Measurements from ENCODE around the gene HTR1B. TPM values are rescaled to one million over a fixed set of nuclear protein-coding genes. Genes with fewer than 3 reads are reported as not detected.

Gene HTR1B
- total and polyA plus RNA-seq, 2 of the 4 experiments (the other 2 are of a cell fraction) = 0.27 to 0.36 TPM

DNA sequence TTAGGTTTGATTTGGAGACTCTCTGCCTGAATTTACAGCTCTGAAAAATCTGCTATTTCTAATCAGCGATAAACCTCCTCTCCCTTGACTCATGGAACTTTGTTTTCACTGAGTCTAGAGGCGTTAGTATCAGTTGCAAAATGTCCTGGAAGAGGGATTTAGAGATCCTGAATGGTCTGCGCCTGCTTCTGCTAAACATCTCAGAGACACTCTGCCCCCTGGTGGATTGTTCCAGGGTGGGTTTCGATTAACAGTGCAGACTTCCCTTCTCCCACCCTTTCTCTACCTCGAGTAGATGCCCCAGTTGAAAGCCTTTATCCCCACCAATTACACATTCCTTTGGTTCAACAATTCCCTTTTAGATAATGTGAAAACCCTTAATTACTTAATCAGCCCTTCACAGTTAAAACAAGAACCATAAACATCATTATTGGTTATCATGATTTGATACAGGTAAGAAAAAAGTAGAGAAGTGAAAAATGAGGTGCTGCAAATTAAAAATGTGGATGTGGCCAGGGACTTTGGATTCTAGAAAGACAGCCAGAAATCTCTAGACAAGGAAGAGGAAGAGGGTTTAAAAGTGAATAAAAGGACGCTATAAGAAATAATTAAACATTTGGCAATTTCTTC, 5.5 kb downstream of the HTR1B start (continued):
- TF ChIP-seq MAFK (IDR thresholded peaks at IDR 0.05; ENCODE audit: low read depth, low read length) (0 out of 2 replicates have a peak, but pooled peaks have one; percentile 2), MXI1 (IDR thresholded peaks at IDR 0.05; ENCODE audit: borderline replicate concordance, low read depth, low read length) (no peak)

DNA sequence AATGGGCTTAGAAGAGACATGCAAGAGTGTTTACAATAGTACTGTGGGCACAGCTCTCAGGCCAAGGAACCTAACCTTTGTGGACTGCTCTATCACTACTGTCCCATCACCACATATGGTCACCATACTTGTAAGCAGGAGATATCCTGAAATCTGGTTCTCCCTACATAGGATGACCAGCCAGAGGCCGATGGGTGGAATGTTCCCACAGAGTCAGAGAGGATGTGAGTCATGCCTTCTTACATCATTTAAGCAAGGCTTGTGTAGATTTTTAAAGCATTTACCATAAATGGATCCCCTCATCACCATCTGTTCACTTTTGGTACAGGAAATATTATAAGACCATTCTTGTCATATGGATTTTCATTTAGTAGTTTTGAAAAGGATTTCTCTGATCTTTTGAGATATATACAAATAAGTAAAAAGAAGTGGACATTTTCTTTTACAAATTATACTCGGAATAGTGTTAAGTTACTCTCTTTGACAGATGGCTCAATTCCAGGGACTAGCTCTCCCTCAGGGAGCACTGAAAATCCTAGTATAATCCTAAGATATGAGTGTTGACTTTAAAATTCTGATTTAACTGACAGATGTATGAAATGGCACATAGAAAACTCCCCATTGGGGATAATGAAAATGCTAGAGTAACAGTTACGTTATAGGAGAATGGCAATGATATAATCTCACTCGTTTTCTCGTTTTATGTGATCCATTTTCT, 6.6 kb downstream of the HTR1B start:
- H2BK15ac ChIP-seq (ENCODE audit: low read depth, low read length) = peak overlapping the region; percentile 68
- intact Hi-C loops (cut with micrococcal nuclease) (loop anchor here (1.0 to 10.0 kb wide), 7 partner anchors 163 to 1563 kb away; no protein-coding TSS in a partner anchor), in situ Hi-C loops (cut with MboI; ENCODE audit: low sequenced_read_pairs) (loop anchor here (25.0 kb wide), 1 partner anchor 1156 kb away; no protein-coding TSS in a partner anchor), dilution Hi-C loops (cut with HindIII; ENCODE audit: low sequenced_read_pairs, unreplicated experiment) (no loop called here)
- no peaks in the 10 kb centered on the region for H3K36me3 ChIP-seq (ENCODE audit: control insufficient read depth, insufficient read depth, low read length)
- no peak overlapping the region for H2AK9ac ChIP-seq (replicated peaks; ENCODE audit: low read depth, low read length, poor library complexity)
- no peaks in the 10 kb centered on the region; a peak in 1 of 4 replicates for H3K79me1 ChIP-seq (ENCODE audit: low read depth in 1 of 2, low read length in 2 of 2)
- no peak overlapping the region for H3K4me3 ChIP-seq (ENCODE audit: insufficient read depth, low read depth, low read length)
- no peak overlapping the region for H3K4me2 ChIP-seq (ENCODE audit: low read depth, low read length)
- H2AK5ac ChIP-seq (ENCODE audit: low read depth, low read length) = peak overlapping the region; percentile 96
- H2BK20ac ChIP-seq (ENCODE audit: low read depth, low read length) = peak overlapping the region; percentile 97
- no CpG with 5 or more reads among the region's 5 CpGs for WGBS, 2 experiments (ENCODE audit: extremely low coverage in 2 of 2, insufficient read length in 1 of 2)
- H3K27ac ChIP-seq (ENCODE audit: insufficient read depth, low read length) = peak overlapping the region; percentile 97
- no TSS peak for BruUV-seq (replicated peaks)
- peak overlapping the region; percentile 89 to 97 for H4K8ac ChIP-seq (ENCODE audit: low read depth in 2 of 2, low read length in 2 of 2)
- H4K20me1 ChIP-seq (ENCODE audit: insufficient read depth, low read length) = no peaks in the 10 kb centered on the region
- peak overlapping the region; percentile 71 for H3K23ac ChIP-seq (ENCODE audit: low read depth, low read length)
- peak overlapping the region; percentile 59 for H2AFZ ChIP-seq (replicated peaks; ENCODE audit: low read length, poor library complexity)
- peak; percentile 80 for ATAC-seq (ENCODE audit: low read depth)
- POLR2A ChIA-PET (ENCODE audit: unreplicated experiment) = no interaction called here
- peaks cover 7% of the 10 kb centered on the region for H3K4me1 ChIP-seq (ENCODE audit: control insufficient read depth, insufficient read depth, low read length)
- peak overlapping the region; percentile 95 for H2BK120ac ChIP-seq (ENCODE audit: low read depth, low read length)
- peak overlapping the region; percentile 84 for H3K18ac ChIP-seq (ENCODE audit: low read depth, low read length)
- H2BK5ac ChIP-seq (ENCODE audit: low read depth, low read length, poor library complexity, severe bottlenecking) = peak overlapping the region; percentile 95
- peak; percentile 100 for DNase-seq
- no peaks in the 10 kb centered on the region for H3K9me1 ChIP-seq (ENCODE audit: insufficient read depth, low read length)
- peak overlapping the region; percentile 66 for H4K5ac ChIP-seq (ENCODE audit: low read depth, low read length)
- H3K9me3 ChIP-seq (ENCODE audit: control insufficient read depth, insufficient read depth, low read length) = no peaks in the 10 kb centered on the region
- peak overlapping the region; percentile 90 for H3K56ac ChIP-seq (ENCODE audit: extremely low read depth, insufficient read depth, low read length)
- peak overlapping the region; percentile 32; the same call in 1 of the 2 replicates for H3K9ac ChIP-seq (ENCODE audit: low read depth, low read length)
- peak overlapping the region; percentile 91 for H3K14ac ChIP-seq (replicated peaks; ENCODE audit: low read depth, low read length)
- H3K4ac ChIP-seq (ENCODE audit: low read depth, low read length) = peak overlapping the region; percentile 96
- no peaks in the 10 kb centered on the region for H3K27me3 ChIP-seq (ENCODE audit: control insufficient read depth, insufficient read depth, low read length)
- peak overlapping the region; percentile 93 for H4K91ac ChIP-seq (ENCODE audit: insufficient read depth, low read depth, low read length)
- CTCF ChIA-PET = interaction anchor here (0.6 to 0.8 kb wide), 3 partner anchors 759 to 1522 kb away, joined by 3 to 5 read pairs (median 3); no protein-coding TSS in a partner anchor
- TF ChIP-seq, protein P1, sequence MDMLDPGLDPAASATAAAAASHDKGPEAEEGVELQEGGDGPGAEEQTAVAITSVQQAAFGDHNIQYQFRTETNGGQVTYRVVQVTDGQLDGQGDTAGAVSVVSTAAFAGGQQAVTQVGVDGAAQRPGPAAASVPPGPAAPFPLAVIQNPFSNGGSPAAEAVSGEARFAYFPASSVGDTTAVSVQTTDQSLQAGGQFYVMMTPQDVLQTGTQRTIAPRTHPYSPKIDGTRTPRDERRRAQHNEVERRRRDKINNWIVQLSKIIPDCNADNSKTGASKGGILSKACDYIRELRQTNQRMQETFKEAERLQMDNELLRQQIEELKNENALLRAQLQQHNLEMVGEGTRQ (IDR thresholded peaks at IDR 0.05; ENCODE audit: low read depth, low read length) = no peak
- TF ChIP-seq POLR2A (IDR thresholded peaks at IDR 0.05; ENCODE audit: low read depth, low read length) (no peak; the same call in 1 of the 2 replicates), MAZ (IDR thresholded peaks at IDR 0.05; ENCODE audit: borderline replicate concordance, low read depth, low read length) (no peak), BHLHE40 (IDR thresholded peaks at IDR 0.05; ENCODE audit: low read depth, low read length) (0 out of 2 replicates have a peak, but pooled peaks have one; percentile 14), RCOR1 (IDR thresholded peaks at IDR 0.05; ENCODE audit: insufficient replicate concordance, low read length) (peak; percentile 30), NFE2L2 (IDR thresholded peaks at IDR 0.05; ENCODE audit: low read depth, low read length) (no peak), MAFK (IDR thresholded peaks at IDR 0.05; ENCODE audit: low read depth, low read length) (no peak), CHD1 (IDR thresholded peaks at IDR 0.05; ENCODE audit: low read depth, low read length) (no peak), SMC3 (IDR thresholded peaks at IDR 0.05; ENCODE audit: low read depth, low read length) (no peak), RFX5 (IDR thresholded peaks at IDR 0.05; ENCODE audit: low read depth, low read length) (no peak), FOS (IDR thresholded peaks at IDR 0.05; ENCODE audit: low read depth, low read length) (peak; percentile 97)
- TF ChIP-seq, protein P2, sequence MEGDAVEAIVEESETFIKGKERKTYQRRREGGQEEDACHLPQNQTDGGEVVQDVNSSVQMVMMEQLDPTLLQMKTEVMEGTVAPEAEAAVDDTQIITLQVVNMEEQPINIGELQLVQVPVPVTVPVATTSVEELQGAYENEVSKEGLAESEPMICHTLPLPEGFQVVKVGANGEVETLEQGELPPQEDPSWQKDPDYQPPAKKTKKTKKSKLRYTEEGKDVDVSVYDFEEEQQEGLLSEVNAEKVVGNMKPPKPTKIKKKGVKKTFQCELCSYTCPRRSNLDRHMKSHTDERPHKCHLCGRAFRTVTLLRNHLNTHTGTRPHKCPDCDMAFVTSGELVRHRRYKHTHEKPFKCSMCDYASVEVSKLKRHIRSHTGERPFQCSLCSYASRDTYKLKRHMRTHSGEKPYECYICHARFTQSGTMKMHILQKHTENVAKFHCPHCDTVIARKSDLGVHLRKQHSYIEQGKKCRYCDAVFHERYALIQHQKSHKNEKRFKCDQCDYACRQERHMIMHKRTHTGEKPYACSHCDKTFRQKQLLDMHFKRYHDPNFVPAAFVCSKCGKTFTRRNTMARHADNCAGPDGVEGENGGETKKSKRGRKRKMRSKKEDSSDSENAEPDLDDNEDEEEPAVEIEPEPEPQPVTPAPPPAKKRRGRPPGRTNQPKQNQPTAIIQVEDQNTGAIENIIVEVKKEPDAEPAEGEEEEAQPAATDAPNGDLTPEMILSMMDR (conservative IDR thresholded peaks at IDR 0.05; ENCODE audit: low read depth, low read length) = no peak
